Measurements from ENCODE around the gene PTPRK. TPM values are rescaled to one million over a fixed set of nuclear protein-coding genes. Genes with fewer than 3 reads are reported as not detected.

PTPRK gene
- total and polyA plus RNA-seq, 2 of the 13 experiments (the other 11 are each of a cell fraction or from before 2014, with no cell fraction given), result 43.6 to 98.3 TPM

GRCh38 chr6:128073389-128073788, 447.0 kb downstream of the PTPRK start:
- no peak overlapping the region for H2AFZ ChIP-seq (ENCODE audit: low read length)
- FAIRE-seq (no peak), ATAC-seq (no peak), DNase-seq (ENCODE audit: low spot score) (no peak)
- intact Hi-C loops (cut with micrococcal nuclease; ENCODE audit: unreplicated experiment) (no loop called here), in situ Hi-C loops (cut with HindIII; ENCODE audit: extremely low pct_ligation_motif_present, low pct_unique_long_range_greater_than_20kb) (no loop called here)
- TF ChIP-seq ZSCAN31 (CRISPR knock-in tag; IDR thresholded peaks at IDR 0.05; ENCODE audit: low read depth), result no peak
- no peak for TF ChIP-seq ELF1 (CRISPR knock-in tag; IDR thresholded peaks at IDR 0.05)
- TF ChIP-seq RBM39 (IDR thresholded peaks at IDR 0.05; ENCODE audit: low read depth, low read length, poor library complexity, severe bottlenecking), result no peak
- TF ChIP-seq ZNF546 (CRISPR knock-in tag; conservative IDR thresholded peaks at IDR 0.05), result no peak
- no peak for TF ChIP-seq ZFP90 (CRISPR knock-in tag; IDR thresholded peaks at IDR 0.05; ENCODE audit: borderline replicate concordance)
- peaks cover 4 to 44% of the 10 kb centered on the region in 2 experiments for H3K36me3 ChIP-seq (replicated peaks in 1 of 2; ENCODE audit: control insufficient read depth in 1 of 2, insufficient read depth in 2 of 2, low read length in 2 of 2)
- no peak overlapping the region for H3K27ac ChIP-seq (ENCODE audit: extremely low read length, insufficient read depth, low read length)
- H3K4me2 ChIP-seq (ENCODE audit: low read depth, low read length), result no peak overlapping the region
- no peaks in the 10 kb centered on the region for H3K79me2 ChIP-seq (ENCODE audit: insufficient read depth, low read length)
- no peaks in the 10 kb centered on the region for H4K20me1 ChIP-seq (ENCODE audit: insufficient read depth, low read length)
- no peak overlapping the region for H3K9ac ChIP-seq (ENCODE audit: insufficient read depth, low read depth, low read length)
- POLR2A ChIA-PET, result no interaction called here
- H3K27me3 ChIP-seq (ENCODE audit: control insufficient read depth in 1 of 2, insufficient read depth in 2 of 2, low read length in 2 of 2), result no peaks in the 10 kb centered on the region
- H3K4me1 ChIP-seq (ENCODE audit: insufficient read depth, low read length), result no peaks in the 10 kb centered on the region
- no peaks in the 10 kb centered on the region for H3K9me3 ChIP-seq (ENCODE audit: low read length)
- no TSS peak for BruUV-seq (replicated peaks)
- CTCF ChIA-PET (ENCODE audit: low intra/inter-chr PET ratio, low total read pairs), result no interaction called here
- no peak overlapping the region for H3K4me3 ChIP-seq (replicated peaks in 1 of 3; ENCODE audit: insufficient read depth in 1 of 3, low read depth in 2 of 3, low read length in 3 of 3)
- 96% methylated on average over 1 of the region's 1 CpG for WGBS (ENCODE audit: low lambda C conversion rate)

- no peak overlapping the region for H3K27ac ChIP-seq (ENCODE audit: extremely low read length, insufficient read depth, low read length)
- H3K27me3 ChIP-seq (ENCODE audit: control insufficient read depth in 1 of 2, insufficient read depth in 2 of 2, low read length in 2 of 2), result no peaks in the 10 kb centered on the region
- no TSS peak for BruUV-seq (replicated peaks)
- in situ Hi-C loops (cut with HindIII; ENCODE audit: extremely low pct_ligation_motif_present, low pct_unique_long_range_greater_than_20kb), result no loop called here
- no peaks in the 10 kb centered on the region for H4K20me1 ChIP-seq (ENCODE audit: insufficient read depth, low read length)
- TF ChIP-seq FOXK2 (IDR thresholded peaks at IDR 0.05), result no peak
- no peak for TF ChIP-seq HNRNPLL (IDR thresholded peaks at IDR 0.05; ENCODE audit: low read depth, low read length, poor library complexity, severe bottlenecking)
- no peak for TF ChIP-seq SMARCC2 (IDR thresholded peaks at IDR 0.05)
- TF ChIP-seq, protein P1, sequence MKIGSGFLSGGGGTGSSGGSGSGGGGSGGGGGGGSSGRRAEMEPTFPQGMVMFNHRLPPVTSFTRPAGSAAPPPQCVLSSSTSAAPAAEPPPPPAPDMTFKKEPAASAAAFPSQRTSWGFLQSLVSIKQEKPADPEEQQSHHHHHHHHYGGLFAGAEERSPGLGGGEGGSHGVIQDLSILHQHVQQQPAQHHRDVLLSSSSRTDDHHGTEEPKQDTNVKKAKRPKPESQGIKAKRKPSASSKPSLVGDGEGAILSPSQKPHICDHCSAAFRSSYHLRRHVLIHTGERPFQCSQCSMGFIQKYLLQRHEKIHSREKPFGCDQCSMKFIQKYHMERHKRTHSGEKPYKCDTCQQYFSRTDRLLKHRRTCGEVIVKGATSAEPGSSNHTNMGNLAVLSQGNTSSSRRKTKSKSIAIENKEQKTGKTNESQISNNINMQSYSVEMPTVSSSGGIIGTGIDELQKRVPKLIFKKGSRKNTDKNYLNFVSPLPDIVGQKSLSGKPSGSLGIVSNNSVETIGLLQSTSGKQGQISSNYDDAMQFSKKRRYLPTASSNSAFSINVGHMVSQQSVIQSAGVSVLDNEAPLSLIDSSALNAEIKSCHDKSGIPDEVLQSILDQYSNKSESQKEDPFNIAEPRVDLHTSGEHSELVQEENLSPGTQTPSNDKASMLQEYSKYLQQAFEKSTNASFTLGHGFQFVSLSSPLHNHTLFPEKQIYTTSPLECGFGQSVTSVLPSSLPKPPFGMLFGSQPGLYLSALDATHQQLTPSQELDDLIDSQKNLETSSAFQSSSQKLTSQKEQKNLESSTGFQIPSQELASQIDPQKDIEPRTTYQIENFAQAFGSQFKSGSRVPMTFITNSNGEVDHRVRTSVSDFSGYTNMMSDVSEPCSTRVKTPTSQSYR (CRISPR knock-in tag; IDR thresholded peaks at IDR 0.05; ENCODE audit: borderline replicate concordance), result no peak
- no peak for TF ChIP-seq MAF1 (CRISPR knock-in tag; IDR thresholded peaks at IDR 0.05; ENCODE audit: borderline replicate concordance)
- no peak for TF ChIP-seq PITX1 (CRISPR knock-in tag; IDR thresholded peaks at IDR 0.05)
- peaks cover 9 to 41% of the 10 kb centered on the region in 2 experiments for H3K36me3 ChIP-seq (replicated peaks in 1 of 2; ENCODE audit: control insufficient read depth in 1 of 2, insufficient read depth in 2 of 2, low read length in 2 of 2)
- peaks cover 2% of the 10 kb centered on the region for H3K4me1 ChIP-seq (ENCODE audit: insufficient read depth, low read length)
- POLR2A ChIA-PET, result interaction anchor here (1.2 kb wide), 1 partner anchor 8 kb away, joined by 3 read pairs; no protein-coding TSS in a partner anchor
- FAIRE-seq (no peak), ATAC-seq (no peak), DNase-seq (ENCODE audit: low spot score) (no peak)
- no peaks in the 10 kb centered on the region for H3K79me2 ChIP-seq (ENCODE audit: insufficient read depth, low read length)
- H3K9ac ChIP-seq (ENCODE audit: insufficient read depth, low read depth, low read length), result no peak overlapping the region
- intact Hi-C loops (cut with micrococcal nuclease; ENCODE audit: unreplicated experiment), result no loop called here
- H3K4me2 ChIP-seq (ENCODE audit: low read depth, low read length), result no peak overlapping the region
- WGBS (ENCODE audit: low lambda C conversion rate), result 97% methylated on average over 3 of the region's 3 CpGs
- H2AFZ ChIP-seq (ENCODE audit: low read length), result no peak overlapping the region
- no peaks in the 10 kb centered on the region for H3K9me3 ChIP-seq (ENCODE audit: low read length)
- CTCF ChIA-PET (ENCODE audit: low intra/inter-chr PET ratio, low total read pairs), result no interaction called here
- no peak overlapping the region for H3K4me3 ChIP-seq (replicated peaks in 1 of 3; ENCODE audit: insufficient read depth in 1 of 3, low read depth in 2 of 3, low read length in 3 of 3)
These were observed 449.2 kb downstream of the PTPRK start for GRCh38 chr6:128071212-128071611.

Measured in HepG2 (cell line).